GM19438 (cell line): ENCODE measurements around the gene WNK4.
A peak's percentile ranks its signal among the peaks of the same experiment; 100 is the strongest.

Experiments
- ATAC-seq: cut with Tn5 transposase; IDR thresholded peaks from one replicate; pipeline ENCODE4 v1.9.1; 2021; ENCODE audit warnings: low read depth; ENCODE audit not compliant: unreplicated experiment

WNK4 gene

DNA sequence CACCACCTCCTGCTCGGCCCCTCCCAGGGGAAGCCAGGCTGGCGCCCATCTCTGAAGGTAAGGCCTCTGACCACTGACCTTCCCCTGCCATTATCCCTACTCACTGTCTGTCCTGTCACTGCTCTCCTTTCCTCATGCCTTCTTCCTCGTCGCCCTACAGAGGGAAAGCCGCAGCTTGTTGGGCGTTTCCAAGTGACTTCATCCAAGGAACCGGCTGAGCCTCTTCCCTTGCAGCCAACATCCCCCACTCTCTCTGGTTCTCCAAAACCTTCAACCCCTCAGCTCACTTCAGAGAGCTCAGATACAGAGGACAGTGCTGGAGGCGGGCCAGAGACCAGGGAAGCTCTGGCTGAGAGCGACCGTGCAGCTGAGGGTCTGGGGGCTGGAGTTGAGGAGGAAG, 15.1 kb downstream of the WNK4 start:
- ATAC-seq: no peak

DNA sequence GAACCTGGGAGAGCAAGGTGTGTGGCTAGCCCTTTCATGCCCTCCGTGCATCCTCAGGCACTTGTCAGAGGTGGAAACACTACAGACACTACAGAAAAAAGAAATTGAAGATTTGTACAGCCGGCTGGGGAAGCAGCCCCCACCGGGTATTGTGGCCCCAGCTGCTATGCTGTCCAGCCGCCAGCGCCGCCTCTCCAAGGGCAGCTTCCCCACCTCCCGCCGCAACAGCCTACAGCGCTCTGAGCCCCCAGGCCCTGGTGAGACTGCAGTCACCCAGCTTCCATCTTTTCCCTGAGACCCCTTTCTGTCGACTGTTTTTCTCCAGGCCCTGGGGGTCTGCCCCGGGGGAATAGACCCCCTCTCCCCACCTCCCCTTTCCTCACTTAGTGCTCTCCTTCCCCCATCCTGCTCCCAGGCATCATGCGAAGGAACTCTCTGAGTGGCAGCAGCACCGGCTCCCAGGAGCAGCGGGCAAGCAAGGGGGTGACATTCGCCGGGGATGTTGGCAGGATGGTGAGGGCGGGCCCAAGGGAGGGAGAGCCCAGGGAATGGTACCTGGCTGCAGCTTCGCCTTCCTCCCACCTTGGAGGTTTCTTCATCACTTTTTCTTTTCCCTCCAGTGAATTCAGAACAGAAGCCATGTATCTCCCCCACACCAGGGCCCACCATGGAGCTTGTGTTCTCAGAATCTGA, 15.8 kb downstream of the WNK4 start:
- no peak for ATAC-seq

DNA sequence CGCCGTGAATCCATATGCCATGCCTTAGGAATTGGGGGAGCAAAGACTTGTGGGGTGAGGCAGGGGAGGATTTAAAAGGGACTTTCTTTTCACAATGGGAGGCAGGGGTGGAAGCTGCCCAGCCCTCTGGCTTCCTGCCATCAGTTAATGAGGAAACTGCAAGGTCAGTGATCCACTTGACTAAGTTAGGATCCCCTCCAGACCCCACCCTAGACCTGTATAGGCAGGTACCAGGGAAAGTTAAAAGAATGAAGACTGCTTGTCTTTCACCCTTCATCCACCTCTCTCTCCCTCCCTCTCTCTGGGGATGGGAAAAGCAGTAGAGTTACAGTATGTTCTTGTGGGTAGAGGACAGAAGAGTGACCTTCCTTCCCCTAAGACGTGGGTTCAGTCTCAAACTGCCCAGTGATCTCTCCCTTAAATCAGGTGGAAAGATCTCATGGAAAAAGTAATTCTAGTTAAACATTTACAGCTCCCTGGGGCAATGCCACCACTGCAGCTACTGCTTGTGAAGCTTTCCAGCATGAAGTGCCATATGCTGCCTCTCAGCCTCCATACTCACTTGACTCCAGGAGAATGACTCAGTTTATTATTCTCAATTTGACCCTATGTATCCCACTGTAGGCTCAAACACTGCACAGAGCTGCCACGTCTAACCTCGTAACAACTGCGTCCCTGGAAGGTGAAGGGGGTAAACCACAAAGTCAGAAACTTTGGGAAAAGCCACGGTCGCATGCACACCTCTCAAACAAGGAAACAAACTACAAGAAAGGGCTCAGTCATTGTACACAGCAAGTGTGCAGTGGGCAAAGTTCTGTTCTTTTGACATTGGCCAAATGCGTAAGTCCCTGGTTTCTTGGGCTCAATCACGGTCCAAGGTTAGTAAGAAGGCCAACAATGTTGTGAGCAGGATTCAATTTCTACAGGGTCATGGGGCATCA, 16.9 kb downstream of the WNK4 start:
- ATAC-seq: no peak

DNA sequence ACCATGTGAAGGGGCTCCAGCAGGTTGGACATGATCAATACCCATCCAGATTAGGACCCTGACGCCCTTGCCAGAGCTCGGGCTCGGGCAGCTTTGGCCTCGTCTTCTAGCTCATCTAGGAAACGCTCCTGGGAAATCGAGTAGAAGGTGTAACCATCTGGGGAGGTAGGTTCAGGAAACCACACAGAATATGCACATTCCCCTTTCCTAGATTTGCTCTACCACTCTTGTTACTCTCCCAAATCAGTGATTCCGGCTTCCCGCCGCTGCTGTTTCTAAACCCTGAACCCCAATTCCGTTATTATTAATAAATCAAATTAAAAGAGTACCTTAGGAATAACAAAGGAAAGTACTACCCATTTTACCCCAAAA, 17.6 kb downstream of the WNK4 start:
- ATAC-seq: no peak

DNA sequence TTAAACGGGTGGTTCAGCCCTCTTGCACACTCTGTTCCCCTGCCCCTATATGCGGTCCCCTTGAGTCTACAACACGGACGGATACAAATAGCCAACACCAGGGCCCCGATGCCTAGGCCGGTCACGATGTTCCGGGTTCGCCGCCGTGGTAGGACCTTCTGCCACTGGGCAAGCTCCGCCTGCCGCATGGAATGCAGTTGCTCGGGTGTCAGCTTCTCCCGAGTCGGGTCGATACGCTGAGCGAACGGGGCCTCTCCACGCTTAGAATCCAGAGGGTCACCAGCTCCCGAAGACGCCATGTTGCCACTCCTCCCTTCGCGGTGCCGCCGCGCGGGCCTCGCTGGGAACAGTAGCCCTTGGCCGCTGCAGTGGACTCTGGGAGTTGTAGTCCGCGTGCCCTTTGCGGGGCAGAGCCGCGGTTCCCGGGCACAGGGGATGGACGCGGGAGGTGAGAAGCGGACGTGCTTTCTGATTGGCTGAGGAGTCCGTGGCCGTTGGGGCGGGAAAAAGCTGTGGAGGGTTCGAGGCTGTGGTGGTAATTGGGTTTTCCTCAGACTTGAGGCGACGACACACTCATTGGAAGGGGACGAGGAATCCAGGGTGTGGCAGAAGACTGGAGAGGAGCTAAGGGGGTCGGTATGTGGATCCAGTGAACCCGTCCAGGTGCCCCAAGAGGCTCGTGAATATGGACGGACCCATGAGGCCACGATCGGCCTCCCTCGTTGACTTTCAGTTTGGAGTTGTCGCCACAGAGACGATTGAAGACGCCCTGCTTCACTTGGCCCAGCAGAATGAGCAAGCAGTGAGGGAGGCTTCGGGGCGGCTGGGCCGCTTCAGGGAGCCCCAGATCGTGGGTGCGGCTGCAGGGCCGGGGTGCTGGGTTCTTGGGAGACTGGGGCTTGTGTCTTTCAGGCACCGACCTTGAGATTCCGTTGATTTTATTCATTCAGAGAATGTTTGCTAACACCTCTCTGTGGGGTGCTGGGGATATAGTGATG, 18.3 kb downstream of the WNK4 start, which contains the start of the genes CNTD1 and COA3:
TSS of gene CNTD1 (plus strand) at position 479 of the 998 bp plus-strand sequence. CDS start at position 686, 207 bp downstream.
TSS of gene COA3 (minus strand) at position 322 of the 998 bp plus-strand sequence. CDS start at position 299, 23 bp downstream.
- peak; percentile 74 for ATAC-seq

DNA sequence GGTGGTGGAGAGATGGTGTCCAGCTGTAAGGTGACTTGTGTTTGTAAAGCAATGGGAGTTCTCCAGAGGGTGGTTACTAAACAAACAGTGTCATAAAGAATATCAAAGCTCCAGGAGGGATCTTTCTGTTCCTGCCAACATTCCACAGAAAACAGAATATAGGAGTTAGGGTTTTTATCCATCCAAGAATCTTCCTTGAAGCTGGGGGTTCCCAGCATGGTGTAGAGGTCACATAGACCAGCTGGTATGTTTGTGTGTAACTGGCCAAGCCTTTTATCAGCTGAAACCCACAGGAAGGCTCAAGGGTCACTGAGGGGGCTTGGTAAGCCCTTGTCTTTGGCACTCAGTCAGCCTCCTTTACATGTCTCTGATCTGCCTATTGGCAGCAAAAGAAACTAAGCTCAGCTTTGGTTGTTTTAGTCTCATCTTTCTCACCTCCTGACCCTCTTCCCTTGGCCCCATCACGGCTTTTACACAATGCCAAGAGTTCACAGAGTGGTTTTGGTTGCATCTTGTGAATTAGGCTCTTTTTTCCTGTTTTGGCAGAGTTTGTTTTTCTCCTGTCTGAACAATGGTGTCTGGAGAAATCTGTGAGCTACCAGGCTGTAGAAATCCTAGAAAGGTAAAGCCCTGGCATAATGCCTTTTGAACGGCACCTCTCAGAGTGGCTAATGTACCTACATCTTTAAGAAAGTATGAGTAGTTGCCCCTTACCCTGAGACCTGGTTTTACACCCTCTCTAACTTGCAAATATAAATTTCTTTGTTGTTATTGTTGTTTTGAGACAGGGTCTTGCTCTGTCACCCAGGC, 22.9 kb downstream of the WNK4 start:
- no peak for ATAC-seq

DNA sequence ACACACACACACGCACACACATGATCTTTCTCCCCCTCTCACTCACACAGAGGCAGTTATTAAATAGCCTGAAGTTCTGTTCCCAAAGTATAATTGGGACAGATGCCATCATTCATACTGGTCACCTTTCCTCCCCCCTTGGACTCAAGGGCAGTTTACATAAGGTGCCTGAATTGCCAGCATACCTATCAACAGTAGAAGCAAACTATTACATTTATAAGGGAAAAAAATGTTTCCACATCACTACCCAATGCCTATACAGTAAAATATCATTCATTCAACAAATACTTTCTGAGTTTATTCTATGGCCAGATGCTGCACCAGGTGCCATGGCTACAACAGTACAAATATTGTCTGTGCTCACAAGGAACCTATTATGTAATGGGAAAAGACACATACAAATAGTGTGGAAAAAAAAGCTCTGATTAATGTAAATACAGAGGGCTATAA, 24.5 kb downstream of the WNK4 start:
- ATAC-seq: no peak

DNA sequence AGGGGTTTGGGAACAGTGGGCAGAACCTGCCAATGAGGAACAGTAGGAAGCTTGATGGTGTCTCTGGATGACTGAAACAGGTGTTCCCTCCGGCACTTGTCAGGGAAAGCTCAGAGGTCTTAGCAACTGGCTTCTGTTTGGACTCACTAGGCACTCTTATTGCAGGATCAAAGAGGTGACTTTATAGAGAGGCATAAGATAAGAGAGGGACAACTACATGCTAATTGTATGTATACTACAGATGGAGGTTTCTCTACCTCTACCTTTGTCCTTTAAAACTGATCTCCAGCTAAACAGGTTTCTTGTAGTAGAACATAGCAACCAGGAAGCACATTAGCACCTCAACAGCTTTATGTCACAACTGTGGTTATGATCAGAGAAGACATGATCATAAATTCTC, 25.8 kb downstream of the WNK4 start:
- no peak for ATAC-seq

DNA sequence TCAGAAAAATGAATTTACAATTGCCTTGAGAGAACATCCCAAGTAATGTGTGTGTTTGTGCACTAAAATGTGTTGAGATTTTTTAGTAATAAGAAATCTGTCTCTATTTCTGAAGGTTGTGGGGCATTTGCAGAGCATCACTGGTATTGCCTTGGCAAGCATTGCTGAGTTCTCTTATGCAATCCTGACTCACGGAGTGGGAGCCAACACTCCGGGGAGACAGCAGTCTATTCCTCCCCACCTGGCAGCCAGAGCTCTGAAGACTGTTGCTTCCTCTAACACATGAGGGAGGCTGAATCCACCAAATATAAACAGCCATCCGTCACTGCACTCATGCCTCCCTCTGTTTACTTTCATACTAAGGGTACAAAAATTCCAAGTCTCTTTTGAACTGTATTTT, 28.8 kb downstream of the WNK4 start:
- ATAC-seq: no peak

DNA sequence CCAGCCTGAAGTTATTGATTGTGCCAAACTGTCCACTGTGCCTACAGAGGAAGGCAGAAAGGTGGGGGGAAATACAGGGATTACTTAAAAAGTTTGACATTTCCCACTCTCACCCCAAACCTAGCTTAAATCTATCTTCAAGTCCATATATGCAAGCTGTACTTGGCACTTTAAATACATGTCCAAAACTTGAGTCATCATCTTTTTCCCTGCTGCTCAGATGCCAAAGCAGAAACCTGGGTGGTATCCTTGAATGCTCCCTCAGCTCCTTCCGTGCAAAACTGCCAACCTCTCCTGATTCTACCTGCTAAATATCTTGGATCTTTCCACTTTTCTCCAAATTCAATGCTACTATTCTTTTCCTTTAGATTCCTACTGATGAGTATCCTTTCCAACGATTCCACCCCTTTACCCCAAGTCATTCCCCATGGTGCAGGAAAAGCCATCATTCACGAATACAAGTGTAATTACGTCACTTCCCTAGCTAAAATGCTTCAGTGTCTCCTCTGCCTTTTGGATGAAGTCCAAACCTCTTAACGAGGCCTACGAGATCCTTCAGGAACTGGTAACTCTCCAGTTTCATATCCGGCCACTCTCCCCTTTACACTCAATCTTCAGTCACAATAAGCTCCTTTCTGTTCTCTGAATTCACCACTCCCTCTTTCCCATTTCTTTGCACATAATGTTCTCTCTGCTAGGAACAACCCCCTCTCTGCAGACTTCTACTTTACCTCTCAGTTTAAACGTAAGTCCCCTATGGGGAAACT, 34.4 kb downstream of the WNK4 start:
- no peak for ATAC-seq

DNA sequence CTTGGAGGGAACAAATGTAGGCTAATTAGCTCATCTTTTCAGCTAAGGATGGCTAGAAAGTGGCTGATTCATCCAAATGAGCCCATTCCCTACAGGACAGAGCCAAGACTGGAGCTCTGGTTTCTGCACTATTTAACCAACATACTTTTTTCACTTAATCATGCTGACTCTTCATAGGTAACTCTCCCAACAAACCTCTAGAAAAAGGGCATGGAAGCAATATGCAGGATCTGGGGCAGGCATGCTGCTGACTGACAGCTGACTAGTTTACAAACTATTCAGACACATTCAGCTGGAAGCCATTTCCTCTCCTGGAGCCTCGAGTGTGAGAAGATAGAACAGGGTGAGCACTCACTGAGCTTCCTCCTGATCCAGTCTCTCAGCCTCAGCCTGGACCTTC, 37.5 kb downstream of the WNK4 start:
- no peak for ATAC-seq

DNA sequence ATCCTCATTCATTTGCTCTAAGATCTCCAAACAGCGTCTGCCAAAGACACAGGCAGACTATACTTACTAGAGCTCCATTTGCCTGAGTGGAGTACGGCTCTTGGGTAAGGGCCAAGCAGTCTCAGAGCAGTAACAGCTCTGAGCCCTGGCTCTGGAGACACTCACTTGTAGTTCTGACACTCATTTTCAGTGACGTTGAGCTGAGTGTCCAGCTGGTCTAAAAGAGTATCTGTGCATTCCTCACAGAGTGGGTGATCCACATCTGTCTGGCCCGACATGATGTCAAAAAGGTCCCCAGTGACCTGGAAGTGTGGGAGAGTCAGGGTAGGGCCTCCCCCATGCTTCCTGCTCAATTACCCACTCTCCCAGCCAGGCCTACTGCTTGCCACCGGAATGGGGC, 38.0 kb downstream of the WNK4 start:
- ATAC-seq: no peak

DNA sequence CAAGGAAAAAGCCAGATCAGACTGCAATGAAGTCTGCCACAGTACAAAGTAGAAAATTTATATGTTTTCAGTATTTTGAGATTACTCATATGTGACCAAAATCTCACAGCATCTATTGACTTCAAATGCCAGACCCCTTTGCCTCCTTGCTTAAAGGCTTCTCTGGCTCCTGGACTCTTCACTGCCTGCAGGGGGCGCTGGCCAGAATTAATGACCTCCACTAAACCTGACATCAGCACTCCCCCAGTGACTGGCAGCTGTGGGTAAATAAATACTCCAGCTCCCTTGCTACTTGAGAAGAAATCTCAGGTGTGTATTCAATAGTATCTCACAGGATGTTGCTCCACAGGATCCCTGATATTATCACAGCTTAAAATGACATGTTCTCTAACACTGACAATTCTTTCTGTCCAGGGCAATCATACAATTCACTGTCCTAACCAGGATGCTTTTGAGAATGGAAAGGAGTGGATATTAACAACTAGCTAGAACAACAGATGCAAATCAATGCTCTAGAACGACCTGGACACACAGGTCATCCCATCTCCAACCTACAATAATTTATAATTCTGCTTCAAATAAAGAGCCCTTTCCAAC, 39.6 kb downstream of the WNK4 start:
- ATAC-seq: no peak

DNA sequence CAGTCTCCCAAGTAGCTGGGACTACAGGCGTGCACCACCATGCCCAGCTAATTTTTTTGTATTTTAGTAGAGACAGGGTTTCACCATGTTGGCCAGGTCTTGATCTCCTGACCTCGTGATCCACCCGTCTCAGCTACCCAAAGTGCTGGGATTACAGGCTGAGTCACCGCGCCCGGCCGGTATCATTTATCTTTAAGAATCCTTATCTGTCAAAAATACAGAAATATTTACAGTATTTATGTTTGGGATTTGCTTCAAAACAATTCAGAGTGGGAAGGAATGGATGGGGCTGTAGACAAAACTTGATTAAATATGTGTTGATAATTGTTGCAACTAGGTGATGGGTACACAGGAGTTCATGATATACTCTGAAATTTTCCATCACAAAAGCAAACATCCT, 40.8 kb downstream of the WNK4 start:
- no peak for ATAC-seq

DNA sequence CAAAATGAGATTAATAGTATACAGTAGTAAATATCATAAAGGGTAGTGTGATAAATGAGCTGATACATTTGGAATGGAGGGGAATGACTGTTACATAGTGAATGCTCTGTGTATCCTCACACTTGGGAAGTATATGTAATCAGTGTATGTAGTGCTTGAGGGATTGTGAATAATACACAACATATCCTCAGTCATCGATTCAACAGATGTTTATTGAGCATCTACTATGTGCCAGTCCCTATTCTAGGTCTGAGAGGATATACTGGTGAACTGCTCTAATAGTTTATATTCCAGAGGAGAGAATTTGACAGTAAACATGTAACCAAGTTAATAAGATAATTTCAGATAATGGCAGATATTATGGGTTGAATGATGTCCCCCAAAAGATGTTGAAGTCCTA, 47.1 kb downstream of the WNK4 start:
- ATAC-seq: no peak

DNA sequence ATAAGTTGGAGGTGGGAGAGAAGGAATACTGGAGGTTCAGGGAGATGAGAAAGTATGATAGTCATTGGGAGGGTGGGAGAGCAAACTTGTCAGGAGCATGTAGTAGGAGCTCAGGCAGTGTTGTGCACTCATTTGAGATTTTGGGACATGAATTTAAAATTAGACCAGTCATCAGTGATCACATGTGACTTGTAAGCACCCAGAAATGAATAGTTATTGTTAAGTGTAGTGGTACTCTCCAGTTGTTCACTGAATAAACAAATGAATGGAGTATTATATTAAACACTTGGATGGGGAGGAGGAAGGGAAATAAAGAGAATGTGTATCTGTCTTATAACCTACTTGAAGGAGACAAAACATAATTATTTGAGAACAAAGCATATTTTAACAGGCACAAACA, 50.6 kb downstream of the WNK4 start:
- ATAC-seq: no peak

DNA sequence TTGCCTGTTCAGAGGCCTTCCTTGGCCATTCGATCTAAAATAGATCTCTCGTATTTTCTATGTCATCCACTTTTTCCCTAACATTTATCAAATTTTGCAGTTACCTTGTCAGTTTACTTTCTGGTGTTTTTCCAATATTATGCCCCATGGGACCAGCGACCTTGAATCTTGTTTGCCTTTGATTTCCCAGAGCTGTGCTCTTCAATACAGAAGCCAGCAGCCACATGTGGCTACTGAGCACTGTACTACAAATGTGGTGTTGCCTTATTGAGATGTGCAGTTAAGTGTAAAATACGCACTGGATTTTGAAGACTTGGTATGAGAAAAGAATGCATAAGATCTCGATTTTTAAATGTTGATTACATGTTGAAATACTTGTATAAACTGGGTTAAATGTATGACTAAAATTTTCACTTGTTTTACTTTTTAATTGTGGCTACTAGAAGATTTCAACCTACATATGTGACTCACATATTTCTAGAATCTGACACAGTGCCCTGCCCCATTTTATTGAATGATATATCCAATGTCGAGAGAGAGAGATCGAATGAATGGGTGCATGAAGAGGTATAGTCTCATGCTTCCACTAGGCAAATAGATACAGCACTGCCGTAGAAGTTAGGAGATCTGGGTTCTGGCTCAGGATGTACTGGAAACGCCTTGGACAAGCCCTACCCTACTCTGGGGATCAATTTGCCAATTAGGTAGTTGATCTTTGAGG, 52.0 kb downstream of the WNK4 start:
- peak; percentile 5 for ATAC-seq
